ENCODE results near the gene ABCB8. TPM values are rescaled to one million over a fixed set of nuclear protein-coding genes. Genes with fewer than 3 reads are reported as not detected.

Gene ABCB8
- total and polyA plus RNA-seq, 9 of the 15 experiments (the other 6 are each of a cell fraction or from before 2014, with no cell fraction given) = 7.6 to 106 (median 36.3) TPM

DNA sequence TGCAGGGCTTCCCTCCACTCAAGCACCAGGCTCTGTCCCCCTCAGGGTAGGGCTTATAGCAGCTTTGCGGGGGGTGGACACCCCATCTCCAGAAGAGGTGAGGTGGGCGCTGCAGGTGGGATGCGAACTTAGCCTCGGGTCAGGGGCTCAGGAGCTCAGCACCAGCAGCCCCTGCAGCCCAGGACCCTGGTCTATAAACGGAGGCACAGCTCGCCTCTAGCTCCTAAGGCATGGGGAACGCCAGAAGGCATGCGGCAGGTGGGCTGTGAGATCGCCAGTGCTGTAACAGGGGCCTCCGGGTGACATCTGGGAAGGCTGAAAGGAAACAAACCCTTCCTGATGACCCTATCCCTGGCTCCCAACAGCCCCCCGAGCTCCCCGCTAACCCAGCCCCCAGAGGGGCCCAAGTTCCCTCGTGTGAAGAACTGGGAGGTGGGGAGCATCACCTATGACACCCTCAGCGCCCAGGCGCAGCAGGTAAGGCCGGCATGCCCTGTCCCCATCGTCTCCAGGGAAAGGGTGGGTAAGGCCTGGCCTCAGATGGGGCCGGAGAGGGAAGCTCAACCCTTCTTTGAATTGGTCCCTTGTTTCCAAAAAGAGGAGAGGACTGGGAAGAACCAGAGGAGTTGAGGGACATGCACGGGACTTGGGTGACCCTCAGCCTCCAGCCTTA, 33.3 kb upstream of the ABCB8 start (continued):
- TF ChIP-seq POLR2AphosphoS5 (IDR thresholded peaks at IDR 0.05; ENCODE audit: control insufficient read depth, insufficient read depth, low read depth, low read length) = no peak
- TF ChIP-seq, protein P1, sequence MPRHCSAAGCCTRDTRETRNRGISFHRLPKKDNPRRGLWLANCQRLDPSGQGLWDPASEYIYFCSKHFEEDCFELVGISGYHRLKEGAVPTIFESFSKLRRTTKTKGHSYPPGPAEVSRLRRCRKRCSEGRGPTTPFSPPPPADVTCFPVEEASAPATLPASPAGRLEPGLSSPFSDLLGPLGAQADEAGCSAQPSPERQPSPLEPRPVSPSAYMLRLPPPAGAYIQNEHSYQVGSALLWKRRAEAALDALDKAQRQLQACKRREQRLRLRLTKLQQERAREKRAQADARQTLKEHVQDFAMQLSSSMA (CRISPR knock-in tag; IDR thresholded peaks at IDR 0.05) = no peak
- TF ChIP-seq, protein P2, sequence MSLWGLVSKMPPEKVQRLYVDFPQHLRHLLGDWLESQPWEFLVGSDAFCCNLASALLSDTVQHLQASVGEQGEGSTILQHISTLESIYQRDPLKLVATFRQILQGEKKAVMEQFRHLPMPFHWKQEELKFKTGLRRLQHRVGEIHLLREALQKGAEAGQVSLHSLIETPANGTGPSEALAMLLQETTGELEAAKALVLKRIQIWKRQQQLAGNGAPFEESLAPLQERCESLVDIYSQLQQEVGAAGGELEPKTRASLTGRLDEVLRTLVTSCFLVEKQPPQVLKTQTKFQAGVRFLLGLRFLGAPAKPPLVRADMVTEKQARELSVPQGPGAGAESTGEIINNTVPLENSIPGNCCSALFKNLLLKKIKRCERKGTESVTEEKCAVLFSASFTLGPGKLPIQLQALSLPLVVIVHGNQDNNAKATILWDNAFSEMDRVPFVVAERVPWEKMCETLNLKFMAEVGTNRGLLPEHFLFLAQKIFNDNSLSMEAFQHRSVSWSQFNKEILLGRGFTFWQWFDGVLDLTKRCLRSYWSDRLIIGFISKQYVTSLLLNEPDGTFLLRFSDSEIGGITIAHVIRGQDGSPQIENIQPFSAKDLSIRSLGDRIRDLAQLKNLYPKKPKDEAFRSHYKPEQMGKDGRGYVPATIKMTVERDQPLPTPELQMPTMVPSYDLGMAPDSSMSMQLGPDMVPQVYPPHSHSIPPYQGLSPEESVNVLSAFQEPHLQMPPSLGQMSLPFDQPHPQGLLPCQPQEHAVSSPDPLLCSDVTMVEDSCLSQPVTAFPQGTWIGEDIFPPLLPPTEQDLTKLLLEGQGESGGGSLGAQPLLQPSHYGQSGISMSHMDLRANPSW (CRISPR knock-in tag; IDR thresholded peaks at IDR 0.05) = peak; percentile 9
- no peak for TF ChIP-seq PTRF (tag; IDR thresholded peaks at IDR 0.05)
- TF ChIP-seq, protein P3, sequence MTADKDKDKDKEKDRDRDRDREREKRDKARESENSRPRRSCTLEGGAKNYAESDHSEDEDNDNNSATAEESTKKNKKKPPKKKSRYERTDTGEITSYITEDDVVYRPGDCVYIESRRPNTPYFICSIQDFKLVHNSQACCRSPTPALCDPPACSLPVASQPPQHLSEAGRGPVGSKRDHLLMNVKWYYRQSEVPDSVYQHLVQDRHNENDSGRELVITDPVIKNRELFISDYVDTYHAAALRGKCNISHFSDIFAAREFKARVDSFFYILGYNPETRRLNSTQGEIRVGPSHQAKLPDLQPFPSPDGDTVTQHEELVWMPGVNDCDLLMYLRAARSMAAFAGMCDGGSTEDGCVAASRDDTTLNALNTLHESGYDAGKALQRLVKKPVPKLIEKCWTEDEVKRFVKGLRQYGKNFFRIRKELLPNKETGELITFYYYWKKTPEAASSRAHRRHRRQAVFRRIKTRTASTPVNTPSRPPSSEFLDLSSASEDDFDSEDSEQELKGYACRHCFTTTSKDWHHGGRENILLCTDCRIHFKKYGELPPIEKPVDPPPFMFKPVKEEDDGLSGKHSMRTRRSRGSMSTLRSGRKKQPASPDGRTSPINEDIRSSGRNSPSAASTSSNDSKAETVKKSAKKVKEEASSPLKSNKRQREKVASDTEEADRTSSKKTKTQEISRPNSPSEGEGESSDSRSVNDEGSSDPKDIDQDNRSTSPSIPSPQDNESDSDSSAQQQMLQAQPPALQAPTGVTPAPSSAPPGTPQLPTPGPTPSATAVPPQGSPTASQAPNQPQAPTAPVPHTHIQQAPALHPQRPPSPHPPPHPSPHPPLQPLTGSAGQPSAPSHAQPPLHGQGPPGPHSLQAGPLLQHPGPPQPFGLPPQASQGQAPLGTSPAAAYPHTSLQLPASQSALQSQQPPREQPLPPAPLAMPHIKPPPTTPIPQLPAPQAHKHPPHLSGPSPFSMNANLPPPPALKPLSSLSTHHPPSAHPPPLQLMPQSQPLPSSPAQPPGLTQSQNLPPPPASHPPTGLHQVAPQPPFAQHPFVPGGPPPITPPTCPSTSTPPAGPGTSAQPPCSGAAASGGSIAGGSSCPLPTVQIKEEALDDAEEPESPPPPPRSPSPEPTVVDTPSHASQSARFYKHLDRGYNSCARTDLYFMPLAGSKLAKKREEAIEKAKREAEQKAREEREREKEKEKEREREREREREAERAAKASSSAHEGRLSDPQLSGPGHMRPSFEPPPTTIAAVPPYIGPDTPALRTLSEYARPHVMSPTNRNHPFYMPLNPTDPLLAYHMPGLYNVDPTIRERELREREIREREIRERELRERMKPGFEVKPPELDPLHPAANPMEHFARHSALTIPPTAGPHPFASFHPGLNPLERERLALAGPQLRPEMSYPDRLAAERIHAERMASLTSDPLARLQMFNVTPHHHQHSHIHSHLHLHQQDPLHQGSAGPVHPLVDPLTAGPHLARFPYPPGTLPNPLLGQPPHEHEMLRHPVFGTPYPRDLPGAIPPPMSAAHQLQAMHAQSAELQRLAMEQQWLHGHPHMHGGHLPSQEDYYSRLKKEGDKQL (CRISPR knock-in tag; IDR thresholded peaks at IDR 0.05; ENCODE audit: borderline replicate concordance) = no peak
- no peak for TF ChIP-seq SMARCC2 (IDR thresholded peaks at IDR 0.05; ENCODE audit: low read depth)
- no peak for TF ChIP-seq CBX2 (IDR thresholded peaks at IDR 0.05; ENCODE audit: insufficient read depth, low read length, poor library complexity, severe bottlenecking)
- TF ChIP-seq, protein P4, sequence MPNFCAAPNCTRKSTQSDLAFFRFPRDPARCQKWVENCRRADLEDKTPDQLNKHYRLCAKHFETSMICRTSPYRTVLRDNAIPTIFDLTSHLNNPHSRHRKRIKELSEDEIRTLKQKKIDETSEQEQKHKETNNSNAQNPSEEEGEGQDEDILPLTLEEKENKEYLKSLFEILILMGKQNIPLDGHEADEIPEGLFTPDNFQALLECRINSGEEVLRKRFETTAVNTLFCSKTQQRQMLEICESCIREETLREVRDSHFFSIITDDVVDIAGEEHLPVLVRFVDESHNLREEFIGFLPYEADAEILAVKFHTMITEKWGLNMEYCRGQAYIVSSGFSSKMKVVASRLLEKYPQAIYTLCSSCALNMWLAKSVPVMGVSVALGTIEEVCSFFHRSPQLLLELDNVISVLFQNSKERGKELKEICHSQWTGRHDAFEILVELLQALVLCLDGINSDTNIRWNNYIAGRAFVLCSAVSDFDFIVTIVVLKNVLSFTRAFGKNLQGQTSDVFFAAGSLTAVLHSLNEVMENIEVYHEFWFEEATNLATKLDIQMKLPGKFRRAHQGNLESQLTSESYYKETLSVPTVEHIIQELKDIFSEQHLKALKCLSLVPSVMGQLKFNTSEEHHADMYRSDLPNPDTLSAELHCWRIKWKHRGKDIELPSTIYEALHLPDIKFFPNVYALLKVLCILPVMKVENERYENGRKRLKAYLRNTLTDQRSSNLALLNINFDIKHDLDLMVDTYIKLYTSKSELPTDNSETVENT (CRISPR knock-in tag; IDR thresholded peaks at IDR 0.05) = no peak
- no peak for TF ChIP-seq ZNF778 (CRISPR knock-in tag; IDR thresholded peaks at IDR 0.05)
- TF ChIP-seq, protein P5, sequence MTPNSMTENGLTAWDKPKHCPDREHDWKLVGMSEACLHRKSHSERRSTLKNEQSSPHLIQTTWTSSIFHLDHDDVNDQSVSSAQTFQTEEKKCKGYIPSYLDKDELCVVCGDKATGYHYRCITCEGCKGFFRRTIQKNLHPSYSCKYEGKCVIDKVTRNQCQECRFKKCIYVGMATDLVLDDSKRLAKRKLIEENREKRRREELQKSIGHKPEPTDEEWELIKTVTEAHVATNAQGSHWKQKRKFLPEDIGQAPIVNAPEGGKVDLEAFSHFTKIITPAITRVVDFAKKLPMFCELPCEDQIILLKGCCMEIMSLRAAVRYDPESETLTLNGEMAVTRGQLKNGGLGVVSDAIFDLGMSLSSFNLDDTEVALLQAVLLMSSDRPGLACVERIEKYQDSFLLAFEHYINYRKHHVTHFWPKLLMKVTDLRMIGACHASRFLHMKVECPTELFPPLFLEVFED (CRISPR knock-in tag; conservative IDR thresholded peaks at IDR 0.05) = no peak
- TF ChIP-seq KDM2B (CRISPR knock-in tag; IDR thresholded peaks at IDR 0.05) = no peak
- TF ChIP-seq, protein P6, sequence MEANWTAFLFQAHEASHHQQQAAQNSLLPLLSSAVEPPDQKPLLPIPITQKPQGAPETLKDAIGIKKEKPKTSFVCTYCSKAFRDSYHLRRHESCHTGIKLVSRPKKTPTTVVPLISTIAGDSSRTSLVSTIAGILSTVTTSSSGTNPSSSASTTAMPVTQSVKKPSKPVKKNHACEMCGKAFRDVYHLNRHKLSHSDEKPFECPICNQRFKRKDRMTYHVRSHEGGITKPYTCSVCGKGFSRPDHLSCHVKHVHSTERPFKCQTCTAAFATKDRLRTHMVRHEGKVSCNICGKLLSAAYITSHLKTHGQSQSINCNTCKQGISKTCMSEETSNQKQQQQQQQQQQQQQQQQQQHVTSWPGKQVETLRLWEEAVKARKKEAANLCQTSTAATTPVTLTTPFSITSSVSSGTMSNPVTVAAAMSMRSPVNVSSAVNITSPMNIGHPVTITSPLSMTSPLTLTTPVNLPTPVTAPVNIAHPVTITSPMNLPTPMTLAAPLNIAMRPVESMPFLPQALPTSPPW (CRISPR knock-in tag; IDR thresholded peaks at IDR 0.05) = no peak

Data from K562 (cell line).